ENCODE results near the gene KPNA1.

KPNA1 gene

GRCh38 chr3:122475316-122475715 is 39.4 kb downstream of the KPNA1 start:
- WGBS, 2 donors (ENCODE audit: extremely low coverage in 2 of 2, insufficient read length in 2 of 2, insufficient replicate concordance in 1 of 2) = no CpG with 5 or more reads among the region's 2 CpGs
- H3K4ac ChIP-seq (ENCODE audit: low read length) = no peak overlapping the region
- H4K91ac ChIP-seq (ENCODE audit: low read depth, low read length, poor library complexity) = no peak overlapping the region

GRCh38 chr3:122469659-122470058 is 45.1 kb downstream of the KPNA1 start:
- Histone ChIP-seq H4K8ac (ENCODE audit: low read depth, low read length) (no peak overlapping the region), H3K27me3 (ENCODE audit: control insufficient read depth in 3 of 3, insufficient read depth in 3 of 3, low read depth in 1 of 3, low read length in 3 of 3) (no peaks in the 10 kb centered on the region), H2BK15ac (ENCODE audit: low read length) (no peak overlapping the region), H2BK5ac (ENCODE audit: low read length) (no peak overlapping the region), H3K23ac (ENCODE audit: low read depth, low read length, poor library complexity) (no peak overlapping the region), H2AK5ac (ENCODE audit: low read depth, low read length) (no peak overlapping the region), H3K4me3 (ENCODE audit: low read length in 2 of 2) (no peak overlapping the region), H3K9ac (ENCODE audit: low read depth, low read length, poor library complexity) (no peak overlapping the region), H4K91ac (ENCODE audit: low read depth, low read length, poor library complexity) (no peak overlapping the region), H3K4ac (ENCODE audit: low read length) (no peak overlapping the region), H3K79me1 (ENCODE audit: low read depth, low read length) (no peaks in the 10 kb centered on the region), H3K9me3 (replicated peaks in 1 of 2; ENCODE audit: control insufficient read depth in 2 of 2, insufficient read depth in 1 of 2, low read depth in 1 of 2, low read length in 2 of 2) (peaks cover 0 to 5% of the 10 kb centered on the region in 2 donors), H3K4me1 (ENCODE audit: control insufficient read depth in 2 of 2, insufficient read depth in 1 of 2, low read depth in 1 of 2, low read length in 2 of 2) (peaks cover 2 to 12% of the 10 kb centered on the region in 2 donors), H2BK12ac (ENCODE audit: low read length) (no peak overlapping the region), H3K14ac (ENCODE audit: low read length) (no peak overlapping the region), H3K18ac (ENCODE audit: low read length) (no peak overlapping the region), H3K4me2 (ENCODE audit: insufficient read depth, low read length, poor library complexity, severe bottlenecking) (no peak overlapping the region), H2AFZ (ENCODE audit: low read length) (no peak overlapping the region), H3K36me3 (replicated peaks in 1 of 2; ENCODE audit: control insufficient read depth in 2 of 2, insufficient read depth in 2 of 2, low read length in 2 of 2) (peaks cover 2 to 34% of the 10 kb centered on the region in 2 donors), H3K27ac (replicated peaks; ENCODE audit: low read length) (no peak overlapping the region), H2BK120ac (ENCODE audit: low read depth, low read length) (no peak overlapping the region)
- no CpG with 5 or more reads among the region's 1 CpG for WGBS, 2 donors (ENCODE audit: extremely low coverage in 2 of 2, insufficient read length in 2 of 2, insufficient replicate concordance in 1 of 2)
- DNase-seq (ENCODE audit: low spot score) = no peak

More at GRCh38 chr3:122475316-122475715, 39.4 kb downstream of the KPNA1 start:
- DNase-seq (ENCODE audit: low spot score) = no peak
- no peaks in the 10 kb centered on the region for H3K4me1 ChIP-seq (ENCODE audit: control insufficient read depth in 2 of 2, insufficient read depth in 1 of 2, low read depth in 1 of 2, low read length in 2 of 2)
- no peaks in the 10 kb centered on the region for H3K27me3 ChIP-seq (ENCODE audit: control insufficient read depth in 3 of 3, insufficient read depth in 3 of 3, low read depth in 1 of 3, low read length in 3 of 3)
- no peak overlapping the region for H2BK15ac ChIP-seq (ENCODE audit: low read length)
- H3K4me3 ChIP-seq (ENCODE audit: low read length in 2 of 2) = no peak overlapping the region
- no peak overlapping the region for H4K8ac ChIP-seq (ENCODE audit: low read depth, low read length)
- H3K18ac ChIP-seq (ENCODE audit: low read length) = no peak overlapping the region
- H3K9me3 ChIP-seq (replicated peaks in 1 of 2; ENCODE audit: control insufficient read depth in 2 of 2, insufficient read depth in 1 of 2, low read depth in 1 of 2, low read length in 2 of 2) = peaks cover 0 to 11% of the 10 kb centered on the region in 2 donors
- no peak overlapping the region for H3K14ac ChIP-seq (ENCODE audit: low read length)
- no peak overlapping the region for H3K4me2 ChIP-seq (ENCODE audit: insufficient read depth, low read length, poor library complexity, severe bottlenecking)
- peaks cover 0 to 13% of the 10 kb centered on the region in 2 donors for H3K36me3 ChIP-seq (replicated peaks in 1 of 2; ENCODE audit: control insufficient read depth in 2 of 2, insufficient read depth in 2 of 2, low read length in 2 of 2)
- no peak overlapping the region for H3K27ac ChIP-seq (replicated peaks; ENCODE audit: low read length)
- H3K9ac ChIP-seq (ENCODE audit: low read depth, low read length, poor library complexity) = no peak overlapping the region
- no peak overlapping the region for H2AK5ac ChIP-seq (ENCODE audit: low read depth, low read length)
- no peak overlapping the region for H3K23ac ChIP-seq (ENCODE audit: low read depth, low read length, poor library complexity)
- H3K79me1 ChIP-seq (ENCODE audit: low read depth, low read length) = peaks cover 2% of the 10 kb centered on the region
- no peak overlapping the region for H2AFZ ChIP-seq (ENCODE audit: low read length)
- H2BK12ac ChIP-seq (ENCODE audit: low read length) = no peak overlapping the region
- H2BK120ac ChIP-seq (ENCODE audit: low read depth, low read length) = no peak overlapping the region
- no peak overlapping the region for H2BK5ac ChIP-seq (ENCODE audit: low read length)

GRCh38 chr3:122468896-122469533 is 45.7 kb downstream of the KPNA1 start:
- H3K14ac ChIP-seq (ENCODE audit: low read length) = no peak overlapping the region
- no peak for DNase-seq (ENCODE audit: low spot score)

GRCh38 chr3:122466701-122467240 is 48.0 kb downstream of the KPNA1 start:
- no peak overlapping the region for H3K23ac ChIP-seq (ENCODE audit: low read depth, low read length, poor library complexity)
- no peak overlapping the region for H2BK12ac ChIP-seq (ENCODE audit: low read length)
- peaks cover 2 to 59% of the 10 kb centered on the region in 2 donors for H3K36me3 ChIP-seq (replicated peaks in 1 of 2; ENCODE audit: control insufficient read depth in 2 of 2, insufficient read depth in 2 of 2, low read length in 2 of 2)

More at GRCh38 chr3:122468896-122469533, 45.7 kb downstream of the KPNA1 start:
- no peak overlapping the region for H3K23ac ChIP-seq (ENCODE audit: low read depth, low read length, poor library complexity)
- WGBS, 2 donors (ENCODE audit: extremely low coverage in 2 of 2, insufficient read length in 2 of 2, insufficient replicate concordance in 1 of 2) = no CpG with 5 or more reads among the region's 3 CpGs
- no peak overlapping the region for H3K4ac ChIP-seq (ENCODE audit: low read length)
- H4K91ac ChIP-seq (ENCODE audit: low read depth, low read length, poor library complexity) = no peak overlapping the region
- no peaks in the 10 kb centered on the region for H3K9me3 ChIP-seq (replicated peaks in 1 of 2; ENCODE audit: control insufficient read depth in 2 of 2, insufficient read depth in 1 of 2, low read depth in 1 of 2, low read length in 2 of 2)
- no peak overlapping the region for H3K4me2 ChIP-seq (ENCODE audit: insufficient read depth, low read length, poor library complexity, severe bottlenecking)
- H3K18ac ChIP-seq (ENCODE audit: low read length) = no peak overlapping the region
- H2AFZ ChIP-seq (ENCODE audit: low read length) = peak overlapping the region; percentile 47
- H2BK120ac ChIP-seq (ENCODE audit: low read depth, low read length) = no peak overlapping the region
- H3K27ac ChIP-seq (replicated peaks; ENCODE audit: low read length) = no peak overlapping the region
- H2BK15ac ChIP-seq (ENCODE audit: low read length) = no peak overlapping the region
- H2BK12ac ChIP-seq (ENCODE audit: low read length) = no peak overlapping the region
- no peak overlapping the region for H3K9ac ChIP-seq (ENCODE audit: low read depth, low read length, poor library complexity)
- H3K4me3 ChIP-seq (ENCODE audit: low read length in 2 of 2) = no peak overlapping the region
- no peaks in the 10 kb centered on the region for H3K79me1 ChIP-seq (ENCODE audit: low read depth, low read length)
- no peaks in the 10 kb centered on the region for H3K27me3 ChIP-seq (ENCODE audit: control insufficient read depth in 3 of 3, insufficient read depth in 3 of 3, low read depth in 1 of 3, low read length in 3 of 3)
- H3K36me3 ChIP-seq (replicated peaks in 1 of 2; ENCODE audit: control insufficient read depth in 2 of 2, insufficient read depth in 2 of 2, low read length in 2 of 2) = peaks cover 2 to 39% of the 10 kb centered on the region in 2 donors
- peaks cover 2 to 12% of the 10 kb centered on the region in 2 donors for H3K4me1 ChIP-seq (ENCODE audit: control insufficient read depth in 2 of 2, insufficient read depth in 1 of 2, low read depth in 1 of 2, low read length in 2 of 2)
- H4K8ac ChIP-seq (ENCODE audit: low read depth, low read length) = no peak overlapping the region
- H2AK5ac ChIP-seq (ENCODE audit: low read depth, low read length) = no peak overlapping the region
- no peak overlapping the region for H2BK5ac ChIP-seq (ENCODE audit: low read length)

More at GRCh38 chr3:122466701-122467240, 48.0 kb downstream of the KPNA1 start:
- Histone ChIP-seq H3K4me1 (ENCODE audit: control insufficient read depth in 2 of 2, insufficient read depth in 1 of 2, low read depth in 1 of 2, low read length in 2 of 2) (peaks cover 2 to 12% of the 10 kb centered on the region in 2 donors), H3K4me2 (ENCODE audit: insufficient read depth, low read length, poor library complexity, severe bottlenecking) (no peak overlapping the region), H3K27ac (replicated peaks; ENCODE audit: low read length) (no peak overlapping the region), H2AFZ (ENCODE audit: low read length) (no peak overlapping the region), H3K27me3 (ENCODE audit: control insufficient read depth in 3 of 3, insufficient read depth in 3 of 3, low read depth in 1 of 3, low read length in 3 of 3) (no peaks in the 10 kb centered on the region), H2AK5ac (ENCODE audit: low read depth, low read length) (no peak overlapping the region), H3K4me3 (ENCODE audit: low read length in 2 of 2) (no peak overlapping the region), H2BK5ac (ENCODE audit: low read length) (no peak overlapping the region), H3K14ac (ENCODE audit: low read length) (no peak overlapping the region), H4K91ac (ENCODE audit: low read depth, low read length, poor library complexity) (no peak overlapping the region), H3K9me3 (replicated peaks in 1 of 2; ENCODE audit: control insufficient read depth in 2 of 2, insufficient read depth in 1 of 2, low read depth in 1 of 2, low read length in 2 of 2) (no peaks in the 10 kb centered on the region), H3K18ac (ENCODE audit: low read length) (no peak overlapping the region), H2BK15ac (ENCODE audit: low read length) (no peak overlapping the region), H3K4ac (ENCODE audit: low read length) (no peak overlapping the region), H4K8ac (ENCODE audit: low read depth, low read length) (no peak overlapping the region), H3K79me1 (ENCODE audit: low read depth, low read length) (no peaks in the 10 kb centered on the region), H2BK120ac (ENCODE audit: low read depth, low read length) (no peak overlapping the region), H3K9ac (ENCODE audit: low read depth, low read length, poor library complexity) (no peak overlapping the region)
- DNase-seq (ENCODE audit: low spot score) = no peak
- WGBS, 2 donors (ENCODE audit: extremely low coverage in 2 of 2, insufficient read length in 2 of 2, insufficient replicate concordance in 1 of 2) = no CpG with 5 or more reads among the region's 3 CpGs
